Mesenteric fat pad (tissue), 1 donor: ENCODE data around the gene AUTS2. TPM values are rescaled to one million over a fixed set of nuclear protein-coding genes. Genes with fewer than 3 reads are reported as not detected.

Source experiments
- DNase-seq: peaks from one replicate; pipeline ENCODE4 v3.0.0-alpha.2; 2020; ENCODE audit warnings: low spot score
- total RNA-seq: library from RNA; stranded (reverse); fragmentation: NEBNext Ultra II Directional; extraction: Animal tissue kit (Norgen Biotek cat#: 25700); gene quantifications from one replicate; pipeline ENCODE4 v1.2.1, GENCODE V29; 2021
- donor health status: DM: yes; HTN: yes; CAD: no.

The AUTS2 gene
- total RNA-seq, 1 donor from 2014 or later: 28.1 TPM

GRCh38 chr7:70434821-70435220 is 836.5 kb downstream of the AUTS2 start:
- no peak for DNase-seq

DNA sequence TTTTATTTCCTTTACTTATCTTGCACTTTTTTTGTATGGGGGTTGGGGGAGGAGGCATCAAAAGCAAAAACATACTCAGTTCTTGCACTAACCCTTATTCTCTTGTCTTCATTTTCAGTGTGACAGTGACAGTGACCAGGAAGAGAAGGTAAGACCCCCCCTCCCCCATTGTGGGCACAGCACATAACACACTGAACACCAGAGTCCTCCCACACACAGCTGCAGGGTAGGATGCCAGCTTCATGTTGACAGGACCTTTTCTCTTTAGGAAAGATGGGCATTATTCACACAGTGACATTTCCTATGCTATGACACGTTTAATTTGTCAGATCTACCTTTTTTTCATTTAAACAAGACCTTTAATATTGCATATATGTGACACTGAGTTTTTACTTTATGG is 837.4 kb downstream of the AUTS2 start:
- DNase-seq: no peak

DNA sequence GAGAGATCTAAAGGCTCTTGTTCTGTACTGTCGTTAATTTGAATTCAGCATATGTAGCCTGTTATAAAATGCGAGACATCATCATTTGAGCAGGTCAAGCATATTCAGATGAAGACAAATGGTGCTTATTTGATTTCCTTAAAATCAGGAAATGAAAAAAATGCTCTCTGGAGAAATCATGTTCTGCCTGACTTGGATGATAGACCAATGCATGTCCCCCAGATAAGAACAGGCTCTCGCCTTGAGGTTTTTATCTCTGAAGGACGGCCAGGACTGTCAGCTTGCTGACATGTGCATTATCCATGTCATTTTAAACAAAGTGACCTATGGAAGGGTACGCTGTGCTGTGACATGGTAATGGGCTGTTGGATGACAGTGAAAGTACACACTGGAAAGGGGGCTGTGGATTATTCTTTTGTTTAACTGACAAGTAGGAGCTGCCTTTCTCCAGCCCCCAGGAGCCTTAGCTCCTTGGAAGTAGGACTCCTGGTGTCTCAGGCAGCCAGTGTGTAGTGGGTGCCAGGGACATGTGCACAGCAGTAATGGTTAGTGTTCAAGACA is 838.6 kb downstream of the AUTS2 start:
- no peak for DNase-seq

GRCh38 chr7:70439651-70440050 is 841.4 kb downstream of the AUTS2 start:
- no peak for DNase-seq

- DNase-seq: no peak
Observed at GRCh38 chr7:70446448-70447143, 848.3 kb downstream of the AUTS2 start.

- no peak for DNase-seq
Observed at GRCh38 chr7:70448312-70448906, 850.1 kb downstream of the AUTS2 start.

DNA sequence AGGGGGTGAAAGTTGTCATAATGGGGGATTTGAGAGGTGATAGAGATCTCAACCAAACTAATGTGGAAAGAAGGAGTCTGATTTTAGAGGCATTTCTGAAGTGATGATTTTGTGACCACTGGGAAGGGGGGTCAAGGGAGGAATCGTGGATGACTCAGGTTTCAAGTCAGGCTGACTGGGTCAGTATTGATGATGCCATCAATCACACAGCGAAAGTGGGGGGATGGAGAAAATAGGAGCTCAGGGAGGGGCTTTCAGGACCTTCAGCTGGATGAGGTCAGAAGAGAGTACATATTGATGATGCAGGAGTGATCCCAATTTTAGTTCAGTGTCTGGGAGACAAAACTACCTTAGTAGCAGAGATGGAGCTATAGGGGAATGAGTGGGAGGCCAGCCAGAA is 852.5 kb downstream of the AUTS2 start:
- DNase-seq: no peak

- no peak for DNase-seq
Observed at GRCh38 chr7:70455925-70456324, 857.6 kb downstream of the AUTS2 start.

GRCh38 chr7:70456719-70457118 is 858.4 kb downstream of the AUTS2 start:
- no peak for DNase-seq

DNA sequence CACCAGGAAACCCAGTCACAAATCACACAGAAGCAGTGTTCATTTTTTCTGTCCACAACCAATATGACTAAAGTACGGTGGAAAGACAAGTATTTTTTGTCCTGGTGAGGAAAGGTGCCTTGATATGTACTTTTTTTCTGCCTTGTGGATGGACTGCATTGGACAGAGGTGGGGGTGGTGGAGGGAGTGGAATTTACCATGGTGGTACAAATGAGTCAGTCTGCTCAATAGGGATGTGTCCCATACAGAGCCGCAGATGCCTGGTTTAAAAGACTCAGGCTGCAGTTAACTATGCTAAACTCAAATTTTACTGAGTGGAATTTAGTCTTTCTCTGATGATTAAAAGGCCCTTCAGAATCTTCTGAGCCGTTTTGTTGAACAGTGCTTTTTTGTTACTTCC is 859.2 kb downstream of the AUTS2 start:
- DNase-seq: no peak

DNA sequence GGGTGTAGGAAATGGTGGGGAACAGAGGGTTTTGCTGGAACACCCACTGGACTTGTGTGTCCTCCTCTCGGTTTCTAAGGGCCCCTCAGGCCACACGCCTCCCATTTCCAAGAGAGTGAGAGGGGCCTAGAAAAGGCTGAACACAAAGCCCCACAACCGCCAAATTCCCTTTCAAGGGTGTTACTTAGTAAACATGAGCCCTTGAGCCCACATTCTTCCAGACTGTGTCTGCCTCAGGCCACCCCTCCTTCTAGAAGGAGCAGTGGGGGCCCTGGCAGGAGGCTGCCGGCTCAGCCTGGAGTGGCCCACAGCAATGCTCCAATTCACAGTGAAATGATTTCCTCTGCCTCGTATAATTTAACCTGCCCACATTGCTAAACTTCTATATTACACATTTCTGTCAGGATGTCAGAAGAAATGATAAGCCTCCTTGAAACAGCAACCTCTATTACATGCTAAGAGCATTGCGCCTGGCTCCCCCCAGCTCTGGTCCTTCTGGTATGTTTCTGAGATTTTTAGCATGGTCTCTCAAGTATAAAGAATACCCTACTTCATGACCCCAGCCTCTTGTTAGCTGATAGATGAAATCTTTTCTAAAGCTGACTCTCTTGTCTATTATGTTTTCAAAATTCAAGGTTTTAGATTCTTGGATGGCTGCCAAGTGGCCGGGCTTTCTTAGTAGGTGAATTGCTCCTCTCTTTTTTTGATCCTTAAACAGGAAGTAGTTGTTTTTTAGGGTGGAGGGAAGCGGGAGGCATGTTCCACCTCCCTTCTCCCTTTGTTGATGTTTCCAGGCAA is 859.8 kb downstream of the AUTS2 start:
- DNase-seq: no peak

DNA sequence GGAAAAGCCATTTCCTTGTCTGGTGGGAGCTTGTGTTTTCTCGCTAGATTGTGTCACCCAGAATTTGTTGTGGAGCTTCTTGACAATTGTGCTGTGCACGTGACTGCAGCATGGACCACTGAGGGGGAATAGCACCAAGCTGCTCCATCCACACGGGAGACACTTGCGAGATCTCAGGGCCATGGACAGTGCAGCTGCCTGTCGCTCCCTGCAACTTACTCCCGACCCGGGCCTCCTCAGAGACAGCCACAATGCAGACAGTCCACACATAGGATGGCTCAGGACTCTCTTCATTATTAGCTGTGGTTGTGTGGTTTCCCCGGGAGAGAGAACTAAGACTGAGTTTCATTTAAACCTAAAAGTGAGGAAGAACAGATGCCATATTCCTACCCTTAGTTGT is 860.5 kb downstream of the AUTS2 start:
- DNase-seq: no peak

DNA sequence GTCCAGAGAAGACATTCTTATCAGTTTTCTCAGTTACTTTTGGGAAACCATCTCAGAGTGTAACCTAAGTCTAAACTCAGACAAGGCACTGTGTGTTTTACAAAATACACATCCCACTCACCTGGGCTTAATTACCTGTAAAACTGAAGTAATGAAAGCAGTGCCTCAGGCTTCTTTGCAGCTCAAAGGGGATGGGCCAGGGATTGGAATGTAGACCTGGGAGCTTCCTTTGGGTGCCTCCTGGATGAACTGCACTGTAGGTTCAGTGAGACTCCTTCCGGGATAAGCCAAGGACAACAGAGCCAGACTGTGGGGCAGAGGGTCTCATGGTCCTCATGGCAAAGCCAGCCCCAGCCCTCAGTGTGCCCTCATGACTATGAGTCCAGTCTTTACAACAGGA is 861.3 kb downstream of the AUTS2 start:
- no peak for DNase-seq

- DNase-seq: no peak
Observed at GRCh38 chr7:70460071-70460470, 861.8 kb downstream of the AUTS2 start.

DNA sequence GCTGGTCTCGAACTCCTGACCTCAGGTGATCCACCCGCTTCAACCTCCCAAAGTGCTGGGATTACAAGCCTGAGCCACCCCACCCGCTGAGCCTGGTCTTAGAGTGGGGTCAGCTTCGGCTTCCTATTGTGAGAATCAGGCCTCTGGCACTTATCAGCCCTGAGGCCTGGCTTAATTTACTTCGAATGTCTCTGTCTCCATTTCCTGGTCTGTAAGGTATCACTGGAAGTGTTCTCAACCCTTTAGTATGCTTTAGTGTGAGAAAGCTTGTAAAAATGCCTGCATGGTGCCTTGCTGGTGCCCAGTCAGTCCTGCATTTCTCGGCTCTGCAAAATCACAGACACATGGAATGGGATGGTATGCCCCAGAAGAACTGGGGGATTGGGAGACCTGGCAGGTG is 862.3 kb downstream of the AUTS2 start:
- no peak for DNase-seq

- DNase-seq: no peak
Observed at GRCh38 chr7:70463352-70463938, 865.2 kb downstream of the AUTS2 start.

DNA sequence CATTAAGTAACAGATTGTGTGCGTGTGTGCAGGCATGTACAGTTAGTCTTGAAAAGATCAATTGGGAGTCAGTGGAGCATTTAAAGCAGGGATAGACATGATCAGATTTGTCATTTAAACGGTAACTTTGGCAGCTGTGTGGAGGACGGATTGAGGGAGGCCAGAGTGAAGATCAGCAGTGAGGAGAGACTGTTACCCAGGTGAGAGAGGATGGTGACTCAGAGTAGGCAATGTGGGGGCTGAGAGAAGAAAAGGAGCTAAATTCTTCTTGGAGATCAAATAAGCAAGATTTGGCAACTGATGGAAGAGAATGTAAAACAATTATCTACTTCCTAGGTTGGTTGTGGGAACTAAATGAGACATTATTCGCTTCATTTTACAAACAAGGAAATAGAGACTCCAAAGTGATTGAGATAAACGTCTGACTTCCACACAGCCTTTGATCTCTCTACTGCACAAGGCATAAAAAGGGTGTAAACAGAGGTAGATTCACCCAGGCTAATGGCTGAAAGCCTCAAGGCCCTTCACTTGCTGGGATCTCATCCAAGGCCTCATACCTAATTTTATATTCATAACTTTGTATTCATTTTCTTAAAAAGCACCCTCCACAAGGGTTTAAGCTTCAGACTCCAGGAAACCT is 868.6 kb downstream of the AUTS2 start:
- DNase-seq: no peak

GRCh38 chr7:70470746-70471145 is 872.5 kb downstream of the AUTS2 start:
- no peak for DNase-seq

- no peak for DNase-seq
Observed at GRCh38 chr7:70472601-70473237, 874.4 kb downstream of the AUTS2 start.

- DNase-seq: no peak
Observed at GRCh38 chr7:70474639-70475234, 876.5 kb downstream of the AUTS2 start.
